ENCODE measurements around the gene URAD.

Gene URAD

DNA sequence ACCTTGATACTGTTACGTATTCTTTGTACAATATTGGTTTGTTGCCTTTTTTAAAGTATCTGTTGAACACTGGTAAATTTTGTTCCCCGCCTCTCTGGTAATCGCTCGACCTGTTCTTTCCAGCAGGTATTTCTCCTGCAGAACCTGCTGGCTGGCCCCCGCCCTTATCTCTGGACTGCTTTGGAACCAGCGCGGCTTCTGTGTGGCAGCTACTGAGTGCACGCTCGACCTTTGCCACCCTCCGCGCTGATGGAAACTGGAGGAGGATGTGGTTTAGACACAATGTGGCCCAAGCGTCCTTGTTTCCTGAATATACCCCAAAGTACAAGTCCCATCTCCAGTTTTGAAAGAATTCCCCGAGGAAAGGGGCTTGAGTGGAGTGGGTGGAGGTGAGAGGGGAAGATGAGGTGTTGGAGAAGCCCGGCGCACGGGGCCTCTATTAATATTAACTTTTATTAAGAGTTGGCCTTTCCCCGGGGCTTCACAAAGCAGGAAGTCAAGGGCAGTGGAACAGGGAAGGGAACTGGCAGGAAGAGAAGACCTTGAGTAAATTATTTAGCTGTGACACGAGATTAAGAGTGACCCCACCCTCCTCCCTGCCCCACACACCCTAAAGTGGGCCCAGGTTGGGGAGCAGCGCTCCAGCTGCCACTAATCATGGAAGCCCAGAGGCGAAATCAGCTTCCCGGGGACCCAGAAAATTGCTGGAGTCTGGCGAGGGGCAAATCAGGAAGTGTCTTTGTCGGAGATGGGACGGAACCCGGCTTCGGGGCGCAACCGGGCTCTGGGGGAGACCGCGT, 35.4 kb downstream of the URAD start:
- Histone ChIP-seq H3K36me3 (replicated peaks; ENCODE audit: low read depth, low read length) (no peaks in the 10 kb centered on the region), H2AFZ (ENCODE audit: low read depth, low read length) (peak overlapping the region; percentile 91), H3K79me2 (ENCODE audit: low read length) (no peaks in the 10 kb centered on the region), H3K4me1 (ENCODE audit: low read length) (peaks cover 4% of the 10 kb centered on the region; the same call in 1 of the 2 replicates), H3K27ac (ENCODE audit: low read length) (no peak overlapping the region), H4K20me1 (ENCODE audit: insufficient read depth, low read length) (no peaks in the 10 kb centered on the region), H3K9ac (ENCODE audit: low read length) (peak overlapping the region; percentile 71), H3K9me3 (ENCODE audit: insufficient read depth, low read length) (no peaks in the 10 kb centered on the region), H3K4me3 (ENCODE audit: low read length) (peak overlapping the region; percentile 76), H3K27me3 (ENCODE audit: low read depth, low read length) (no peaks in the 10 kb centered on the region), H3K4me2 (ENCODE audit: low read length) (peak overlapping the region; percentile 75)
- TF ChIP-seq, protein P1, sequence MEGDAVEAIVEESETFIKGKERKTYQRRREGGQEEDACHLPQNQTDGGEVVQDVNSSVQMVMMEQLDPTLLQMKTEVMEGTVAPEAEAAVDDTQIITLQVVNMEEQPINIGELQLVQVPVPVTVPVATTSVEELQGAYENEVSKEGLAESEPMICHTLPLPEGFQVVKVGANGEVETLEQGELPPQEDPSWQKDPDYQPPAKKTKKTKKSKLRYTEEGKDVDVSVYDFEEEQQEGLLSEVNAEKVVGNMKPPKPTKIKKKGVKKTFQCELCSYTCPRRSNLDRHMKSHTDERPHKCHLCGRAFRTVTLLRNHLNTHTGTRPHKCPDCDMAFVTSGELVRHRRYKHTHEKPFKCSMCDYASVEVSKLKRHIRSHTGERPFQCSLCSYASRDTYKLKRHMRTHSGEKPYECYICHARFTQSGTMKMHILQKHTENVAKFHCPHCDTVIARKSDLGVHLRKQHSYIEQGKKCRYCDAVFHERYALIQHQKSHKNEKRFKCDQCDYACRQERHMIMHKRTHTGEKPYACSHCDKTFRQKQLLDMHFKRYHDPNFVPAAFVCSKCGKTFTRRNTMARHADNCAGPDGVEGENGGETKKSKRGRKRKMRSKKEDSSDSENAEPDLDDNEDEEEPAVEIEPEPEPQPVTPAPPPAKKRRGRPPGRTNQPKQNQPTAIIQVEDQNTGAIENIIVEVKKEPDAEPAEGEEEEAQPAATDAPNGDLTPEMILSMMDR (IDR thresholded peaks at IDR 0.05; ENCODE audit: low read depth, low read length), result no peak
- TF ChIP-seq EZH2phosphoT487 (IDR thresholded peaks at IDR 0.05; ENCODE audit: low read depth), result no peak

DNA sequence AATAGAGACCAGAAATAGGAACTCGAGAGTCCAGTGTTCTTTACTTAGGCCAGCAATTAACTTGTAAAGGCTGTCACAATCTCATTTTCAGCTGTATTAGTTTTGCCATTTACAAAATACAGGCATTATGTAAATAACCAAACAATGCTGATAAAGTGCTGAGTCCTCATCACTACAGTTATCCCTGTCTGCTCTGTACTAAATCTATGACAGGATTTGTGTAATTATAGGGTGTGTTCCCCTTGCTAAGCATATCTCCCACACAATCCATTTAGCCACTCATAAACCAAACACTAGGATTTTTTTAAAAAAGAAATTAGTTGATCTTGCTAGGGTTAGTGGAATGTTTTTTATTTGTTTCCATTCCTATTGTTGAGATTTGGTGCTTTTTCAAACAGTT, 45.5 kb downstream of the URAD start:
- Histone ChIP-seq H3K9me3 (ENCODE audit: insufficient read depth, low read length) (peaks cover 4% of the 10 kb centered on the region; the same call in 1 of the 2 replicates), H3K9ac (ENCODE audit: low read length) (no peak overlapping the region), H3K4me1 (ENCODE audit: low read length) (no peaks in the 10 kb centered on the region), H3K27me3 (ENCODE audit: low read depth, low read length) (no peaks in the 10 kb centered on the region), H3K4me3 (ENCODE audit: low read length) (no peak overlapping the region), H4K20me1 (ENCODE audit: insufficient read depth, low read length) (no peaks in the 10 kb centered on the region), H3K27ac (ENCODE audit: low read length) (no peak overlapping the region), H3K4me2 (ENCODE audit: low read length) (no peak overlapping the region), H3K79me2 (ENCODE audit: low read length) (no peaks in the 10 kb centered on the region), H2AFZ (ENCODE audit: low read depth, low read length) (no peak overlapping the region), H3K36me3 (replicated peaks; ENCODE audit: low read depth, low read length) (no peaks in the 10 kb centered on the region)
- TF ChIP-seq, protein P1 (IDR thresholded peaks at IDR 0.05; ENCODE audit: low read depth, low read length), result no peak
- no peak for TF ChIP-seq EZH2phosphoT487 (IDR thresholded peaks at IDR 0.05; ENCODE audit: low read depth)

DNA sequence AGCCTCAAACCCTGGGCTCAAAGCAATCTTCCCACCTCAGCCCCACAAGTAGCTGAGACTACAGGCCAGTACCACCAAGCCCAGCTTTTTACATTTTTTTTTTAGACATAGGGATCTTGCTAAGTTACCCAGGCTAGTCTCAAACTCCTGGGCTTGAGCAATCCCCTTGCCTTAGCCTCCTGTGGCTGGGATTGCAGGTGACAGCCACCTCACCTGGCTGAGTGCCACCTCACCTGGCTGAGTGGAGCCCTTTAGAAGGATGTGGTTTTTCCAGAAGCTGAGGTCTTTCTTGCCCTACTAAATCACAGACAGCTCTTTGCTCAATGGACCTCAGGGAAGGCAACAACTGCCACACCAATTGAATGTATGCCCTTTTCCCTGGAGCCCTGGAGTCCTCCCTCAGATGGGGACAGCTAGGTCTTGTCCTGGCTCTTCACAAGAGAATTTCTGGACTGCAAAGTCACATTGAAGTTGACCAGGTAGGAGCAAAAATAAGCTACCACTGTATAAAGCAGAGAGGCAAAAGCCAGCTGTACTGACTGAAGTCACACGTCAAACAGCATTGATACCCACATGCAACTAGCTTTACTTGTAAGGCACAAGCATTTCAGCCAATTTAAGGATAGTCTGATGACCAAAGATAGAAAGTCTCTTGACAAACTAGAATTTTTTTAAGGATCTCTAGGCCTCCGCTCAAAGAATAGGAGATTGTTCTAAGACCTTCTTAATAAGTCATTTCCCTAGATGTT, 54.7 kb downstream of the URAD start:
- Histone ChIP-seq H3K79me2 (ENCODE audit: low read length) (no peaks in the 10 kb centered on the region), H4K20me1 (ENCODE audit: insufficient read depth, low read length) (no peaks in the 10 kb centered on the region), H3K27me3 (ENCODE audit: low read depth, low read length) (no peaks in the 10 kb centered on the region), H3K27ac (ENCODE audit: low read length) (no peak overlapping the region), H3K36me3 (replicated peaks; ENCODE audit: low read depth, low read length) (no peaks in the 10 kb centered on the region), H3K9me3 (ENCODE audit: insufficient read depth, low read length) (no peaks in the 10 kb centered on the region), H3K4me1 (ENCODE audit: low read length) (peaks cover 5% of the 10 kb centered on the region), H2AFZ (ENCODE audit: low read depth, low read length) (peak overlapping the region; percentile 35; the same call in 1 of the 2 replicates), H3K4me2 (ENCODE audit: low read length) (no peak overlapping the region), H3K4me3 (ENCODE audit: low read length) (no peak overlapping the region), H3K9ac (ENCODE audit: low read length) (no peak overlapping the region)
- TF ChIP-seq, protein P1 (IDR thresholded peaks at IDR 0.05; ENCODE audit: low read depth, low read length), result no peak
- TF ChIP-seq EZH2phosphoT487 (IDR thresholded peaks at IDR 0.05; ENCODE audit: low read depth), result no peak

DNA sequence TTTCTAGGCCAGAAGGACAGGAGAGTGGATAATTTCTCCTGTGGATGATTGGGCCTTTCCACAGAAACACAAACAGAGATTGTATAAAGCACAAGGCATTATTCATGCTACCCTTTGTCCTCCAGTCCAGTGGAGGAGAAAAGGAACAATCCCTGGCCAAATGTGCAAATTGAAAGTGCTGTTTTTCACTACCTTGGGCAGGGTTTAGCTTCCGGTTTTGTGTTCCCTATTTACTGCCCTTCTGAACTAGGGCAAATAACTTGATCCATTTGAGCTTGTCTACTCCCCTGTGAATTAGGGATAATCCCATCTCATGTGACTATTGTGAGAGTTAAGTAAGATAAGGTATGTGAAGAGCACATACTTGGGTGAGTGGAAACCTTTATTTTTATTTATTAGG, 55.4 kb downstream of the URAD start:
- Histone ChIP-seq H3K79me2 (ENCODE audit: low read length) (no peaks in the 10 kb centered on the region), H3K9ac (ENCODE audit: low read length) (no peak overlapping the region), H3K4me2 (ENCODE audit: low read length) (no peak overlapping the region), H3K9me3 (ENCODE audit: insufficient read depth, low read length) (no peaks in the 10 kb centered on the region), H4K20me1 (ENCODE audit: insufficient read depth, low read length) (no peaks in the 10 kb centered on the region), H3K4me1 (ENCODE audit: low read length) (peaks cover 5% of the 10 kb centered on the region), H3K4me3 (ENCODE audit: low read length) (no peak overlapping the region), H3K36me3 (replicated peaks; ENCODE audit: low read depth, low read length) (no peaks in the 10 kb centered on the region), H3K27me3 (ENCODE audit: low read depth, low read length) (no peaks in the 10 kb centered on the region), H3K27ac (ENCODE audit: low read length) (no peak overlapping the region), H2AFZ (ENCODE audit: low read depth, low read length) (peak overlapping the region; percentile 0; the same call in 1 of the 2 replicates)
- TF ChIP-seq, protein P1 (IDR thresholded peaks at IDR 0.05; ENCODE audit: low read depth, low read length), result no peak
- TF ChIP-seq EZH2phosphoT487 (IDR thresholded peaks at IDR 0.05; ENCODE audit: low read depth), result no peak
